ENCODE results near the gene ZC3H10. TPM values are rescaled to one million over a fixed set of nuclear protein-coding genes. Genes with fewer than 3 reads are reported as not detected.

The ZC3H10 gene
- total and polyA plus RNA-seq, 2 of the 13 experiments (the other 11 are each of a cell fraction or from before 2014, with no cell fraction given): 0.70 to 2.3 TPM

DNA sequence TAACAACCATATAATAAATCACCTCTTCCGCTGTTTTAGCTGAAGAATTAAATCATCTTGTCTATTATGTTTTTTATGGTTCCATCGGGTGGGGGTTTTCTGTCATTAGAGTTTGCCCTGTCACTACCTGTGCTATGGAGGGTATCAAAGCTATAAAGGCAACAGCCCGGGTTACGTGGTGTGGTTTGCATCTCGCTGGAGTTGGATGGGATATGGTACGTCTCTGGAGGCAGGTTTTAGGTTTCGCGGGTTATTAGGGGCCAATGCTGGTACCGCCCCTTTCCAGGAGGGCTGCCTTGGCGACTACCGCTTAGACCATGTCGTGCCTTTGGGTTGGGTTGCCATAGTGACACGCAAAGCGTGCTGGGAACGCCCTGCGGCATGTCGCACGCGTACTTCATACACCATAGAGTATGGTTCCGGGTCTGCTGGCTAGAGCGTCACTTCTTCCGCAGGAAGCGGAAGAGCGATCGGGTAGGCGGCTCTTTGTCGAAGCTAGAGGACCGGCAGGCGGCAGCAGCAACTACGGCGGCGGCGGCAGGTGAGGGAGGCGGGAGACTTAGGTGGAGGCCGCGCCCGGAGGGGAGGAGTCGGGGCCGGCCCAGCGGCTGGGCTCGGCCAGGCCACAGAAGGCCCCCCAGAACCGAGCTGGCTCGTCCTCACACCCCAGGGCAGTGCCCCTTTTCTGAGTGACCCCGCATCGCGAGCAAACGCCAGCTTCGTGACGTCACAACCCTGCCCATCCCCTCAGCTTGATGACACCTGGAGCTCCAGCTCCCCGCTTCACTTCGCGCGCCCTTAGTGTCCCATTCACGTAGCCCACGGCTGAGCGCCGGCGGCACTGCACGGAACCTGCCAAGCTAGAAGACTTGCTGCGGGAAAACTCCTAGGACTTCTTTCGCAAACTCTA, at the start of gene ZC3H10 (continued):
- TF ChIP-seq RBAK (CRISPR knock-in tag; IDR thresholded peaks at IDR 0.05) (0 out of 2 replicates have a peak, but pooled peaks have one; percentile 60), NFE2L2 (IDR thresholded peaks at IDR 0.05; ENCODE audit: low read length) (no peak), RBM22 (optimal IDR thresholded peaks at IDR 0.05; ENCODE audit: low read length) (peak; percentile 100), ZFP62 (CRISPR knock-in tag; IDR thresholded peaks at IDR 0.05) (no peak), CAMTA2 (CRISPR knock-in tag; IDR thresholded peaks at IDR 0.05; ENCODE audit: borderline replicate concordance) (no peak), ZNF160 (CRISPR knock-in tag; IDR thresholded peaks at IDR 0.05) (peak; percentile 36; the same call in 1 of the 2 replicates), ZBTB42 (CRISPR knock-in tag; IDR thresholded peaks at IDR 0.05) (no peak), ZNF234 (CRISPR knock-in tag; conservative IDR thresholded peaks at IDR 0.05) (no peak), SMARCC2 (IDR thresholded peaks at IDR 0.05) (no peak), ZNF790 (CRISPR knock-in tag; IDR thresholded peaks at IDR 0.05; ENCODE audit: borderline replicate concordance) (no peak), ZNF235 (CRISPR knock-in tag; IDR thresholded peaks at IDR 0.05; ENCODE audit: borderline replicate concordance) (no peak), ATRX (CRISPR knock-in tag; IDR thresholded peaks at IDR 0.05; ENCODE audit: borderline replicate concordance) (no peak), ZNF432 (CRISPR knock-in tag; IDR thresholded peaks at IDR 0.05; ENCODE audit: borderline replicate concordance) (no peak), SYNCRIP (IDR thresholded peaks at IDR 0.05; ENCODE audit: insufficient read depth, low read depth, low read length) (no peak), NFIC (IDR thresholded peaks at IDR 0.05; ENCODE audit: low read length) (no peak), SMYD3 (CRISPR knock-in tag; IDR thresholded peaks at IDR 0.05) (0 out of 2 replicates have a peak, but pooled peaks have one; percentile 53), RFX3 (CRISPR knock-in tag; IDR thresholded peaks at IDR 0.05) (peak; percentile 96), MED8 (CRISPR knock-in tag; IDR thresholded peaks at IDR 0.05; ENCODE audit: insufficient replicate concordance) (no peak), ZNF30 (CRISPR knock-in tag; IDR thresholded peaks at IDR 0.05) (no peak)
- TF ChIP-seq, protein P1, sequence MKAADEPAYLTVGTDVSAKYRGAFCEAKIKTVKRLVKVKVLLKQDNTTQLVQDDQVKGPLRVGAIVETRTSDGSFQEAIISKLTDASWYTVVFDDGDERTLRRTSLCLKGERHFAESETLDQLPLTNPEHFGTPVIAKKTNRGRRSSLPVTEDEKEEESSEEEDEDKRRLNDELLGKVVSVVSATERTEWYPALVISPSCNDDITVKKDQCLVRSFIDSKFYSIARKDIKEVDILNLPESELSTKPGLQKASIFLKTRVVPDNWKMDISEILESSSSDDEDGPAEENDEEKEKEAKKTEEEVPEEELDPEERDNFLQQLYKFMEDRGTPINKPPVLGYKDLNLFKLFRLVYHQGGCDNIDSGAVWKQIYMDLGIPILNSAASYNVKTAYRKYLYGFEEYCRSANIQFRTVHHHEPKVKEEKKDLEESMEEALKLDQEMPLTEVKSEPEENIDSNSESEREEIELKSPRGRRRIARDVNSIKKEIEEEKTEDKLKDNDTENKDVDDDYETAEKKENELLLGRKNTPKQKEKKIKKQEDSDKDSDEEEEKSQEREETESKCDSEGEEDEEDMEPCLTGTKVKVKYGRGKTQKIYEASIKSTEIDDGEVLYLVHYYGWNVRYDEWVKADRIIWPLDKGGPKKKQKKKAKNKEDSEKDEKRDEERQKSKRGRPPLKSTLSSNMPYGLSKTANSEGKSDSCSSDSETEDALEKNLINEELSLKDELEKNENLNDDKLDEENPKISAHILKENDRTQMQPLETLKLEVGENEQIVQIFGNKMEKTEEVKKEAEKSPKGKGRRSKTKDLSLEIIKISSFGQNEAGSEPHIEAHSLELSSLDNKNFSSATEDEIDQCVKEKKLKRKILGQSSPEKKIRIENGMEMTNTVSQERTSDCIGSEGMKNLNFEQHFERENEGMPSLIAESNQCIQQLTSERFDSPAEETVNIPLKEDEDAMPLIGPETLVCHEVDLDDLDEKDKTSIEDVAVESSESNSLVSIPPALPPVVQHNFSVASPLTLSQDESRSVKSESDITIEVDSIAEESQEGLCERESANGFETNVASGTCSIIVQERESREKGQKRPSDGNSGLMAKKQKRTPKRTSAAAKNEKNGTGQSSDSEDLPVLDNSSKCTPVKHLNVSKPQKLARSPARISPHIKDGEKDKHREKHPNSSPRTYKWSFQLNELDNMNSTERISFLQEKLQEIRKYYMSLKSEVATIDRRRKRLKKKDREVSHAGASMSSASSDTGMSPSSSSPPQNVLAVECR (CRISPR knock-in tag; IDR thresholded peaks at IDR 0.05; ENCODE audit: borderline replicate concordance): peak; percentile 99
- TF ChIP-seq, protein P2, sequence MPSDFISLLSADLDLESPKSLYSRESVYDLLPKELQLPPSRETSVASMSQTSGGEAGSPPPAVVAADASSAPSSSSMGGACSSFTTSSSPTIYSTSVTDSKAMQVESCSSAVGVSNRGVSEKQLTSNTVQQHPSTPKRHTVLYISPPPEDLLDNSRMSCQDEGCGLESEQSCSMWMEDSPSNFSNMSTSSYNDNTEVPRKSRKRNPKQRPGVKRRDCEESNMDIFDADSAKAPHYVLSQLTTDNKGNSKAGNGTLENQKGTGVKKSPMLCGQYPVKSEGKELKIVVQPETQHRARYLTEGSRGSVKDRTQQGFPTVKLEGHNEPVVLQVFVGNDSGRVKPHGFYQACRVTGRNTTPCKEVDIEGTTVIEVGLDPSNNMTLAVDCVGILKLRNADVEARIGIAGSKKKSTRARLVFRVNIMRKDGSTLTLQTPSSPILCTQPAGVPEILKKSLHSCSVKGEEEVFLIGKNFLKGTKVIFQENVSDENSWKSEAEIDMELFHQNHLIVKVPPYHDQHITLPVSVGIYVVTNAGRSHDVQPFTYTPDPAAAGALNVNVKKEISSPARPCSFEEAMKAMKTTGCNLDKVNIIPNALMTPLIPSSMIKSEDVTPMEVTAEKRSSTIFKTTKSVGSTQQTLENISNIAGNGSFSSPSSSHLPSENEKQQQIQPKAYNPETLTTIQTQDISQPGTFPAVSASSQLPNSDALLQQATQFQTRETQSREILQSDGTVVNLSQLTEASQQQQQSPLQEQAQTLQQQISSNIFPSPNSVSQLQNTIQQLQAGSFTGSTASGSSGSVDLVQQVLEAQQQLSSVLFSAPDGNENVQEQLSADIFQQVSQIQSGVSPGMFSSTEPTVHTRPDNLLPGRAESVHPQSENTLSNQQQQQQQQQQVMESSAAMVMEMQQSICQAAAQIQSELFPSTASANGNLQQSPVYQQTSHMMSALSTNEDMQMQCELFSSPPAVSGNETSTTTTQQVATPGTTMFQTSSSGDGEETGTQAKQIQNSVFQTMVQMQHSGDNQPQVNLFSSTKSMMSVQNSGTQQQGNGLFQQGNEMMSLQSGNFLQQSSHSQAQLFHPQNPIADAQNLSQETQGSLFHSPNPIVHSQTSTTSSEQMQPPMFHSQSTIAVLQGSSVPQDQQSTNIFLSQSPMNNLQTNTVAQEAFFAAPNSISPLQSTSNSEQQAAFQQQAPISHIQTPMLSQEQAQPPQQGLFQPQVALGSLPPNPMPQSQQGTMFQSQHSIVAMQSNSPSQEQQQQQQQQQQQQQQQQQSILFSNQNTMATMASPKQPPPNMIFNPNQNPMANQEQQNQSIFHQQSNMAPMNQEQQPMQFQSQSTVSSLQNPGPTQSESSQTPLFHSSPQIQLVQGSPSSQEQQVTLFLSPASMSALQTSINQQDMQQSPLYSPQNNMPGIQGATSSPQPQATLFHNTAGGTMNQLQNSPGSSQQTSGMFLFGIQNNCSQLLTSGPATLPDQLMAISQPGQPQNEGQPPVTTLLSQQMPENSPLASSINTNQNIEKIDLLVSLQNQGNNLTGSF (CRISPR knock-in tag; IDR thresholded peaks at IDR 0.05): no peak

All from HepG2 (cell line).